Measurements from ENCODE around the gene KAT2B. TPM values are rescaled to one million over a fixed set of nuclear protein-coding genes. Genes with fewer than 3 reads are reported as not detected.

The KAT2B gene
- total and polyA plus RNA-seq, 4 experiments from 2014 or later: 4.3 to 85.9 (median 46.4) TPM

- H3K27ac ChIP-seq (ENCODE audit: low read depth, low read length): no peak overlapping the region
- Mint-ChIP-seq H3K27ac (peak overlapping the region in 5 of 7 donors; percentile 13 to 49 (median 25)), H3K27me3 (no peaks in the 10 kb centered on the region), H3K36me3 (peaks cover 75 to 79% of the 10 kb centered on the region in 2 donors), H3K4me1 (peaks cover 34 to 53% (median 44%) of the 10 kb centered on the region in 4 donors), H3K4me3 (peak overlapping the region in 1 of 8 donors; percentile 0), H3K9me3 (peaks cover 0 to 16% (median 8%) of the 10 kb centered on the region in 8 donors)
- peaks cover 23% of the 10 kb centered on the region for H3K36me3 ChIP-seq (ENCODE audit: insufficient read depth, low read length)
- H3K27me3 ChIP-seq (ENCODE audit: insufficient read depth, low read length): no peaks in the 10 kb centered on the region
- intact Hi-C loops (cut with micrococcal nuclease): no loop called here
- CTCF ChIA-PET (ENCODE audit: partially characterized antibody): no interaction called here
- H3K9me3 ChIP-seq (ENCODE audit: control insufficient read depth in 1 of 2, low read length in 2 of 2): no peaks in the 10 kb centered on the region
- H3K4me3 ChIP-seq (ENCODE audit: low read length in 2 of 2): no peak overlapping the region
- no peak for DNase-seq
- no peaks in the 10 kb centered on the region for H3K4me1 ChIP-seq (ENCODE audit: insufficient read depth, low read length)
- POLR2A ChIA-PET (ENCODE audit: partially characterized antibody): no interaction called here
These were observed 51.2 kb downstream of the KAT2B start for GRCh38 chr3:20091331-20092047.

- H3K27me3 Mint-ChIP-seq: no peaks in the 10 kb centered on the region
- H3K27ac Mint-ChIP-seq: peak overlapping the region; percentile 6 to 76 (median 30)
- H3K4me1 Mint-ChIP-seq: peaks cover 37 to 64% (median 51%) of the 10 kb centered on the region in 4 donors
- ChIA-PET CTCF (ENCODE audit: partially characterized antibody) (no interaction called here), POLR2A (ENCODE audit: partially characterized antibody) (no interaction called here)
- Histone ChIP-seq H3K27ac (ENCODE audit: low read depth, low read length) (no peak overlapping the region), H3K4me1 (ENCODE audit: insufficient read depth, low read length) (peaks cover 19% of the 10 kb centered on the region), H3K27me3 (ENCODE audit: insufficient read depth, low read length) (no peaks in the 10 kb centered on the region), H3K36me3 (ENCODE audit: insufficient read depth, low read length) (peaks cover 23% of the 10 kb centered on the region), H3K4me3 (ENCODE audit: low read length in 2 of 2) (no peak overlapping the region), H3K9me3 (ENCODE audit: control insufficient read depth in 1 of 2, low read length in 2 of 2) (no peaks in the 10 kb centered on the region)
- H3K9me3 Mint-ChIP-seq: peaks cover 0 to 3% (median under 1%) of the 10 kb centered on the region in 8 donors
- intact Hi-C loops (cut with micrococcal nuclease): no loop called here
- no peak overlapping the region for H3K4me3 Mint-ChIP-seq
- DNase-seq: no peak
- peaks cover 66 to 72% of the 10 kb centered on the region in 2 donors for H3K36me3 Mint-ChIP-seq
These were observed 55.2 kb downstream of the KAT2B start for GRCh38 chr3:20095470-20095869.

GRCh38 chr3:20096135-20096685 is 56.0 kb downstream of the KAT2B start:
- Histone ChIP-seq H3K4me3 (ENCODE audit: low read length in 2 of 2) (no peak overlapping the region), H3K27ac (ENCODE audit: low read depth, low read length) (no peak overlapping the region), H3K9me3 (ENCODE audit: control insufficient read depth in 1 of 2, low read length in 2 of 2) (no peaks in the 10 kb centered on the region), H3K4me1 (ENCODE audit: insufficient read depth, low read length) (peaks cover 26% of the 10 kb centered on the region), H3K36me3 (ENCODE audit: insufficient read depth, low read length) (peaks cover 23% of the 10 kb centered on the region), H3K27me3 (ENCODE audit: insufficient read depth, low read length) (no peaks in the 10 kb centered on the region)
- POLR2A ChIA-PET (ENCODE audit: partially characterized antibody): no interaction called here
- Mint-ChIP-seq H3K36me3 (peaks cover 67 to 71% of the 10 kb centered on the region in 2 donors), H3K27me3 (no peaks in the 10 kb centered on the region), H3K9me3 (peaks cover 0 to 2% (median 0%) of the 10 kb centered on the region in 8 donors), H3K4me1 (peaks cover 37 to 66% (median 52%) of the 10 kb centered on the region in 4 donors), H3K27ac (peak overlapping the region; percentile 53 to 91 (median 71)), H3K4me3 (no peak overlapping the region)
- intact Hi-C loops (cut with micrococcal nuclease): no loop called here
- CTCF ChIA-PET (ENCODE audit: partially characterized antibody): interaction anchor here (1.3 kb wide), 1 partner anchor 10 kb away, joined by 3 read pairs; no protein-coding TSS in a partner anchor
- no peak for DNase-seq

DNA sequence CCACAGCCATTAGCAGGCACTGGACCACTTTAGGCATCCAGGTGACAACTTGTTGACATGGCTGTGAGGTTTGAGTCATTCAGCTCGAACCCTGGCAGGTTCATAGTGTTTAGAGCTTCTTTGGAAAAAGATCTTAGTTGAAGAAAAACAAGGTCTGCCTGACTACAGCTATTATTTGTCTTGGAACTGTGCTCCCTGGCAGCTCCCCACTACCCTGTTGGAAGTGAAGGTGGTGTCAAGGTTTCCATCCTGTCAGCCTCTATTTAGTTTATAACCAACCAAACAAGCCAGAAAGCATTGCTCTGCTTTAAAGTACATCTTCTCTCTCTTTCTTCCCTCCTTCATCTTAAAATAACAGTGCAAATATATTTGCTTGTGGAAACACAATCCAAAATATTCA is 56.8 kb downstream of the KAT2B start:
- peaks cover 23% of the 10 kb centered on the region for H3K36me3 ChIP-seq (ENCODE audit: insufficient read depth, low read length)
- intact Hi-C loops (cut with micrococcal nuclease): no loop called here

GRCh38 chr3:20099060-20099459 is 58.8 kb downstream of the KAT2B start:
- Mint-ChIP-seq H3K27ac (peak overlapping the region; percentile 73 to 98 (median 91)), H3K4me1 (peaks cover 43 to 87% (median 58%) of the 10 kb centered on the region in 4 donors), H3K4me3 (peak overlapping the region in 5 of 8 donors; percentile 46 to 78 (median 64)), H3K9me3 (no peaks in the 10 kb centered on the region), H3K36me3 (peaks cover 56 to 59% of the 10 kb centered on the region in 2 donors), H3K27me3 (no peaks in the 10 kb centered on the region)
- Histone ChIP-seq H3K36me3 (ENCODE audit: insufficient read depth, low read length) (peaks cover 19% of the 10 kb centered on the region), H3K4me3 (ENCODE audit: low read length in 2 of 2) (no peak overlapping the region), H3K9me3 (ENCODE audit: control insufficient read depth in 1 of 2, low read length in 2 of 2) (no peaks in the 10 kb centered on the region), H3K4me1 (ENCODE audit: insufficient read depth, low read length) (peaks cover 55% of the 10 kb centered on the region), H3K27me3 (ENCODE audit: insufficient read depth, low read length) (no peaks in the 10 kb centered on the region), H3K27ac (ENCODE audit: low read depth, low read length) (peak overlapping the region; percentile 32)
- intact Hi-C loops (cut with micrococcal nuclease): no loop called here
- POLR2A ChIA-PET (ENCODE audit: partially characterized antibody): interaction anchor here (0.7 to 0.8 kb wide), 2 partner anchors 55 to 58 kb away, joined by 3 read pairs; no protein-coding TSS in a partner anchor
- CTCF ChIA-PET (ENCODE audit: partially characterized antibody): interaction anchor here (0.6 to 1.5 kb wide), 2 partner anchors 14 to 213 kb away, joined by 3 read pairs; no protein-coding TSS in a partner anchor
- no peak for DNase-seq

More for the DNA sequence above, 56.8 kb downstream of the KAT2B start:
- DNase-seq: no peak
- Mint-ChIP-seq H3K36me3 (peaks cover 65 to 68% of the 10 kb centered on the region in 2 donors), H3K4me3 (no peak overlapping the region), H3K9me3 (no peaks in the 10 kb centered on the region), H3K27ac (peak overlapping the region; percentile 59 to 91 (median 89)), H3K4me1 (peaks cover 34 to 70% (median 50%) of the 10 kb centered on the region in 4 donors), H3K27me3 (no peaks in the 10 kb centered on the region)
- H3K27ac ChIP-seq (ENCODE audit: low read depth, low read length): no peak overlapping the region
- H3K9me3 ChIP-seq (ENCODE audit: control insufficient read depth in 1 of 2, low read length in 2 of 2): no peaks in the 10 kb centered on the region
- ChIA-PET CTCF (ENCODE audit: partially characterized antibody) (interaction anchor here (1.3 kb wide), 1 partner anchor 9 kb away, joined by 3 read pairs; no protein-coding TSS in a partner anchor), POLR2A (ENCODE audit: partially characterized antibody) (no interaction called here)
- no peaks in the 10 kb centered on the region for H3K27me3 ChIP-seq (ENCODE audit: insufficient read depth, low read length)
- peaks cover 35% of the 10 kb centered on the region for H3K4me1 ChIP-seq (ENCODE audit: insufficient read depth, low read length)
- H3K4me3 ChIP-seq (ENCODE audit: low read length in 2 of 2): no peak overlapping the region

GRCh38 chr3:20100151-20100550 is 59.9 kb downstream of the KAT2B start:
- peak overlapping the region; percentile 73 to 98 (median 91) for H3K27ac Mint-ChIP-seq
- intact Hi-C loops (cut with micrococcal nuclease): loop anchor here (5.0 kb wide), 2 partner anchors 58 to 87 kb away; partner anchors contain the start of genes KAT2B and SGO1
- peak overlapping the region; percentile 32 for H3K27ac ChIP-seq (ENCODE audit: low read depth, low read length)
- peaks cover 12% of the 10 kb centered on the region for H3K36me3 ChIP-seq (ENCODE audit: insufficient read depth, low read length)
- H3K4me1 ChIP-seq (ENCODE audit: insufficient read depth, low read length): peaks cover 66% of the 10 kb centered on the region
- H3K36me3 Mint-ChIP-seq: peaks cover 46 to 54% of the 10 kb centered on the region in 2 donors
- ChIA-PET CTCF (ENCODE audit: partially characterized antibody) (interaction anchor here (0.6 kb wide), 1 partner anchor 9 kb away, joined by 3 read pairs; no protein-coding TSS in a partner anchor), POLR2A (ENCODE audit: partially characterized antibody) (interaction anchor here (2.1 kb wide), 1 partner anchor 59 kb away, joined by 9 read pairs; the partner anchor contains the start of gene KAT2B)
- peaks cover 47 to 92% (median 60%) of the 10 kb centered on the region in 4 donors for H3K4me1 Mint-ChIP-seq
- H3K9me3 Mint-ChIP-seq: no peaks in the 10 kb centered on the region
- H3K27me3 Mint-ChIP-seq: no peaks in the 10 kb centered on the region
- H3K27me3 ChIP-seq (ENCODE audit: insufficient read depth, low read length): no peaks in the 10 kb centered on the region
- DNase-seq: no peak
- H3K4me3 Mint-ChIP-seq: peak overlapping the region; percentile 9 to 78 (median 58)
- no peak overlapping the region for H3K4me3 ChIP-seq (ENCODE audit: low read length in 2 of 2)
- no peaks in the 10 kb centered on the region for H3K9me3 ChIP-seq (ENCODE audit: control insufficient read depth in 1 of 2, low read length in 2 of 2)

- peak overlapping the region; percentile 32 for H3K27ac ChIP-seq (ENCODE audit: low read depth, low read length)
- H3K36me3 ChIP-seq (ENCODE audit: insufficient read depth, low read length): peaks cover 3% of the 10 kb centered on the region
- H3K27ac Mint-ChIP-seq: peak overlapping the region; percentile 31 to 98 (median 85)
- DNase-seq: no peak
- intact Hi-C loops (cut with micrococcal nuclease): loop anchor here (5.0 kb wide), 2 partner anchors 59 to 86 kb away; partner anchors contain the start of genes KAT2B and SGO1
- ChIA-PET CTCF (ENCODE audit: partially characterized antibody) (no interaction called here), POLR2A (ENCODE audit: partially characterized antibody) (interaction anchor here (1.2 to 2.1 kb wide), 2 partner anchors 54 to 60 kb away, joined by 3 to 9 read pairs; partner anchors contain the start of gene KAT2B)
- H3K4me3 ChIP-seq (ENCODE audit: low read length in 2 of 2): no peak overlapping the region
- H3K9me3 Mint-ChIP-seq: no peaks in the 10 kb centered on the region
- H3K27me3 Mint-ChIP-seq: no peaks in the 10 kb centered on the region
- no peaks in the 10 kb centered on the region for H3K27me3 ChIP-seq (ENCODE audit: insufficient read depth, low read length)
- H3K4me3 Mint-ChIP-seq: peak overlapping the region in 5 of 8 donors; percentile 29 to 78 (median 57)
- peaks cover 47 to 94% (median 60%) of the 10 kb centered on the region in 4 donors for H3K4me1 Mint-ChIP-seq
- no peaks in the 10 kb centered on the region for H3K9me3 ChIP-seq (ENCODE audit: control insufficient read depth in 1 of 2, low read length in 2 of 2)
- H3K4me1 ChIP-seq (ENCODE audit: insufficient read depth, low read length): peaks cover 75% of the 10 kb centered on the region
- H3K36me3 Mint-ChIP-seq: peaks cover 38 to 45% of the 10 kb centered on the region in 2 donors
These were observed 60.8 kb downstream of the KAT2B start for GRCh38 chr3:20101041-20101440.
